Esophagus muscularis mucosa (tissue), 3 donors: ENCODE results near the gene C4B.
"Not testable (repeated sequence)": the region's sequence is repeated elsewhere in the genome, so short reads cannot be mapped to it uniquely, and the experiment has no call there.

Source experiments
- CTCF ChIP-seq, 3 experiments: fragments of 200-600 bp in 2 of 3; fragments of 450-650 bp in 1 of 3; sonication (generic) in 2 of 3; IDR thresholded peaks; one replicate each; pipeline ENCODE4 v1.5.1; 2017 to 2019; ENCODE audit warnings: antibody characterized with exemption in 3 of 3, mild to moderate bottlenecking in 2 of 3, moderate library complexity in 1 of 3
- POLR2A ChIP-seq: fragments of 450-650 bp; IDR thresholded peaks from one replicate; pipeline ENCODE4 v1.6.1; 2017; ENCODE audit warnings: antibody characterized with exemption, moderate library complexity, mild to moderate bottlenecking, low read depth

DNA sequence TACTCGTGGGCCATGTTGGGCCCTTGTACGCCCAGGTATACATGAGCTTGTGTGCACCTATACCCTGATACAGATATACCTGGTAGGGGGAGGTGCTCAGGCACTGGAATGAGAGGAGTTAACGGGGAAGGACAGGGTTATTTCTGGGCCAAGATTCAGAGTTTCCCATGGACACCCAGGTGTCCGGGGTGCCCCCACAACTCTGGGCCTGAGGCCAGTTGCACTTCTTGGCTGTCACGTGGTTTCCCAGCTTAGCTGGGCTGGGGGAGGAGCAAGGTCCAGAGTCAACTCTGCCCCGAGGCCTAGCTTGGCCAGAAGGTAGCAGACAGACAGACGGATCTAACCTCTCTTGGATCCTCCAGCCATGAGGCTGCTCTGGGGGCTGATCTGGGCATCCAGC, 32.9 kb upstream of the C4B start, which contains the start of gene C4A:
- TF ChIP-seq POLR2A; CTCF (IDR thresholded peaks at IDR 0.05): not testable (repeated sequence)
